Brain microvascular endothelial cell (primary cell): ENCODE measurements around the gene VIPR2.

Experiments used
- DNase-seq: peaks from one replicate; pipeline ENCODE4 v3.0.0-alpha.2; 2020
- H3K27ac ChIP-seq: fragments of 250-450 bp; sonication (Bioruptor Pico); 2 replicates; pipeline ENCODE4 v1.5.1; 2020; ENCODE audit warnings: mild to moderate bottlenecking, moderate library complexity
- H3K27me3 ChIP-seq: fragments of 250-450 bp; sonication (Bioruptor Pico); replicated peaks from 2 replicates; pipeline ENCODE4 v1.5.1; 2020; ENCODE audit warnings: mild to moderate bottlenecking
- H3K36me3 ChIP-seq: fragments of 250-450 bp; sonication (Bioruptor Pico); replicated peaks from 2 replicates; pipeline ENCODE4 v1.5.1; 2020; ENCODE audit warnings: mild to moderate bottlenecking
- H3K4me3 ChIP-seq: 2 replicates; pipeline ENCODE4 v1.5.1; 2011; ENCODE audit warnings: low read depth, mild to moderate bottlenecking, control low read depth, low read length, moderate library complexity
- CTCF ChIP-seq: IDR thresholded peaks from 2 replicates; pipeline ENCODE4 v1.5.1; 2011; ENCODE audit warnings: low read depth, mild to moderate bottlenecking, moderate library complexity, low read length, control low read depth, inconsistent platforms; ENCODE audit errors: missing control alignments
- in situ Hi-C: cut with HindIII; loops from 2 replicates; pipeline ENCODE4 v1.10.0; 2017; ENCODE audit warnings: low sequenced_read_pairs, low pct_ligation_motif_present

VIPR2 gene

GRCh38 chr7:159144758-159145489, at the start of gene VIPR2:
Gene VIPR2, minus strand, starts transcription at chr7:159144867. Its CDS starts 96 bp downstream, at chr7:159144771.
- no peak for TF ChIP-seq CTCF
- H3K36me3 ChIP-seq, result no peaks in the 10 kb centered on the region
- no peak within 1 kb of the TSS for H3K27ac ChIP-seq
- DNase-seq, result no peak
- H3K27me3 ChIP-seq, result peaks cover 34% of the 10 kb centered on the region
- in situ Hi-C loops, result no loop called here
- no peak within 1 kb of the TSS for H3K4me3 ChIP-seq

GRCh38 chr7:159193543-159194090, 49.0 kb upstream of the VIPR2 start:
- in situ Hi-C loops, result no loop called here
- Histone ChIP-seq H3K4me3 (no peak overlapping the region), H3K27me3 (no peaks in the 10 kb centered on the region), H3K36me3 (no peaks in the 10 kb centered on the region), H3K27ac (no peak overlapping the region)
- no peak for TF ChIP-seq CTCF
- DNase-seq, result no peak

- Histone ChIP-seq H3K27ac (no peak overlapping the region), H3K4me3 (no peak overlapping the region)
- in situ Hi-C loops, result no loop called here
Observed at GRCh38 chr7:159192725-159193453, 48.2 kb upstream of the VIPR2 start.

GRCh38 chr7:159192013-159192412, 47.3 kb upstream of the VIPR2 start:
- in situ Hi-C loops, result no loop called here
- H3K4me3 ChIP-seq, result no peak overlapping the region
- no peaks in the 10 kb centered on the region for H3K36me3 ChIP-seq
- H3K27ac ChIP-seq, result no peak overlapping the region
- no peak for DNase-seq
- no peaks in the 10 kb centered on the region for H3K27me3 ChIP-seq
- no peak for TF ChIP-seq CTCF

More at GRCh38 chr7:159192725-159193453, 48.2 kb upstream of the VIPR2 start:
- H3K27me3 ChIP-seq, result no peaks in the 10 kb centered on the region
- no peak for TF ChIP-seq CTCF
- DNase-seq, result no peak
- H3K36me3 ChIP-seq, result no peaks in the 10 kb centered on the region

- no peaks in the 10 kb centered on the region for H3K27me3 ChIP-seq
- DNase-seq, result no peak
- H3K27ac ChIP-seq, result no peak overlapping the region
- no peak overlapping the region for H3K4me3 ChIP-seq
- no peak for TF ChIP-seq CTCF
- H3K36me3 ChIP-seq, result no peaks in the 10 kb centered on the region
- in situ Hi-C loops, result no loop called here
Observed at GRCh38 chr7:159191236-159191635, 46.6 kb upstream of the VIPR2 start.
